Measurements from ENCODE around the gene YAE1.

- TF ChIP-seq CTCF (conservative IDR thresholded peaks at IDR 0.05 in 1 of 2, IDR thresholded peaks at IDR 0.05 in 1 of 2; ENCODE audit: low read depth in 1 of 2, low read length in 2 of 2) (no peak), EZH2 (IDR thresholded peaks at IDR 0.05; ENCODE audit: low read length, missing control alignments) (no peak)
Observed at GRCh38 chr7:39607865-39608264, 41.7 kb downstream of the YAE1 start.

Data from fibroblast of lung (primary cell).